Mononuclear cell (primary cell): ENCODE measurements around the gene C1orf105. TPM values are rescaled to one million over a fixed set of nuclear protein-coding genes. Genes with fewer than 3 reads are reported as not detected.
A peak's percentile ranks its signal among the peaks of the same experiment; 100 is the strongest.
"Not testable (repeated sequence)": the region's sequence is repeated elsewhere in the genome, so short reads cannot be mapped to it uniquely, and the experiment has no call there.

ENCODE experiments used
- H3K27me3 ChIP-seq: 2 replicates; pipeline ENCODE4 v1.6.0; 2011; ENCODE audit warnings: low read length, control low read depth; ENCODE audit not compliant: insufficient read depth
- H3K4me1 ChIP-seq: 2 replicates; pipeline ENCODE4 v1.5.1; 2011; ENCODE audit warnings: mild to moderate bottlenecking, low read length, control low read depth; ENCODE audit not compliant: insufficient read depth
- H3K4me3 ChIP-seq: 2 replicates; pipeline ENCODE4 v1.5.1; 2011; ENCODE audit warnings: mild to moderate bottlenecking, low read length, moderate library complexity
- H3K9me3 ChIP-seq: 2 replicates; pipeline ENCODE4 v1.5.1; 2011; ENCODE audit warnings: low read depth, mild to moderate bottlenecking, control low read depth, low read length
- total RNA-seq: library from RNA; depleted of rRNA; stranded (reverse); fragments of >200 nt; gene quantifications from one replicate; pipeline ENCODE4 v1.2.3, GENCODE V29; 2012

Gene C1orf105
- total RNA-seq, 1 donor, result not detected

DNA sequence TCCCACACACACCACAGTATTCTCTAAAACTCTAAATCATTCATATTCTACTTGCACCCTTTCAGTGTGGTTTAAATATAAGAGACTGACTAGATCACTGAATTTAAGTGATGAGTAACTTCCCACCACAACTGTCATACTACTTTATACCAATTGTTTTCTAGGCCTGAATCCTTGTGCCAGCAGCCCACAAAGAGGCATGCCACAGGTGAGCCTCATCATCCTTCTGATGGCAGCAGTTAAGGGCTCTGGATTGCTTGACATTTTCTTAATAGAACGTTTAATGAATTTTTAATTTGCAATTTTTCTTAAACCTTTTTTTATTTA is 9.6 kb downstream of the C1orf105 start:
- no peaks in the 10 kb centered on the region for H3K9me3 ChIP-seq
- no peaks in the 10 kb centered on the region for H3K27me3 ChIP-seq
- peaks cover 21% of the 10 kb centered on the region for H3K4me1 ChIP-seq
- no peak overlapping the region for H3K4me3 ChIP-seq

DNA sequence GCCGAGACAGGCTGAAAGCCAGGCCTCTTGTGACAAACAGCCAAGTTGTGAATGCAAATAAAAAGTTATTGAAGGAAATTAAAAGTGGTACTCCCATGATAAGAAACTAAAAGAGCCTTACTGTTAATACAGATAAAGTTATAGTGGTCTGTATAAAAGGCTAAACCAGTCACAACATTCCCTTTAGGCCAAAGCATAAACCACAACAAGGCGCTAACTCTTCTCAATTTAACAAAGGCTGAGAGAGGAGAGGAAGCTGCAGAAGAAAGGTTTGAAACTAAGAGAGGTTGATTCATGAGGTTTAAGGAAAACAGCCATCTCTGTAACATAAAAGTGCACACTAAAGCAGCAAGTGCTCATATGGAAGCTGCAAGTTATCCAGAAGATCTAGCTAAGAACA is 10.7 kb downstream of the C1orf105 start:
- Histone ChIP-seq H3K4me1 (peaks cover 21% of the 10 kb centered on the region), H3K4me3 (no peak overlapping the region), H3K9me3 (no peaks in the 10 kb centered on the region), H3K27me3 (no peaks in the 10 kb centered on the region)

DNA sequence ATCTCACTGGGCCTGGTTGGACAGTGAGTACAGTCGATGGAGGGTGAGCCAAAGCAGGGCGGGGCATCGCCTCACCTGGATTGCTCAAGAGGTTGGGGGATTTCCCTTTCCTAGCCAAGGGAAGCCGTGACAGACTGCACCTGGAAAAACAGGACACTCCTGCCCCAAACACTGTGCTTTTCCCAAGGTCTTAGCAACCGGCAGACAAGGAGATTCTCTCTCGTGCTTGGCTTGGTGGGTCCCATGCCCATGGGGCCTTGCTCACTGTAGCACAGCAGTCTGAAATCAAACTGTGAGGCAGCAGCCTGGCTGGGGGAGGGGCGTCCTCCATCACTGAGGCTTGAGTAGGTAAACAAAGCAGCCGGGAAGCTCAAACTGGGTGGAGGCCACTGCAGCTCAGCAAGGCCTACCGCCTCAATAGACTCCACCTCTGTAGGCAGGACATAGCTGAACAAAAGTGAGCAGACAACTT is 11.3 kb downstream of the C1orf105 start:
- Histone ChIP-seq H3K4me3 (no peak overlapping the region), H3K4me1 (peaks cover 19% of the 10 kb centered on the region), H3K27me3 (no peaks in the 10 kb centered on the region), H3K9me3 (no peaks in the 10 kb centered on the region)

DNA sequence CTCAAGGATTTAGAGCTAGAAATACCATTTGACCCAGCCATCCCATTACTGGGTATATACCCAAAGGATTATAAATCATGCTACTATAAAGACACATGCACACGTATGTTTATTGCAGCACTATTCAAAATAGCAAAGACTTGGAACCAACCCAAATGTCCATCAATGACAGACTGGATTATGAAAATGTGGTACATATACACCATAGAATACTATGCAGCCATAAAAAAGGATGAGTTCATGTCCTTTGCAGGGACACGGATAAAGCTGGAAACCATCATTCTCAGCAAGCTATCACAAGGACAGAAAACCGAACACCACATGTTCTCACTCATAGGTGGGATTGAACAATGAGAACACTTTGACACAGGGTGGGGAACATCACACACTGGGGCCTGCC is 16.7 kb downstream of the C1orf105 start:
- H3K4me3 ChIP-seq, H3K9me3 ChIP-seq, H3K27me3 ChIP-seq, H3K4me1 ChIP-seq: not testable (repeated sequence)

DNA sequence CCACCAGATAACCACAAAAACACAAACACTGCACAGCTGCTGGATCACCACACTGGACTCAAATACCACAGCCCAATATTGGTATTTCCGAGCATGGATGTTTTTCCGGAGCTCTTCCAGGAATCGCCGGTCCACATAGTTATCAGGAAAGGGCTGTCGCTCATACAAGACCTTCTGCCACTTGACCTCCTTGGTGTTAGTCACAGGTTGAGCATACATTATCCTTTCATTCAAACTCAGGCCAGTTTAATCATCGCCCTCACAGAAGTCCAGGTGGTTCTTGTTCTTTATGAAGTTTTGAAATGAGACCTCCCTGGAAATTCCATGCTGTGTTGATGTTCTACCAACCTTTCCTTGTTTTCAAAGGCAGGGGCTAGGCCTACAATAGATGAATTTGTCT is 21.9 kb downstream of the C1orf105 start:
- H3K9me3 ChIP-seq, result no peaks in the 10 kb centered on the region
- H3K4me3 ChIP-seq, result no peak overlapping the region
- peaks cover 17% of the 10 kb centered on the region for H3K4me1 ChIP-seq
- no peaks in the 10 kb centered on the region for H3K27me3 ChIP-seq

DNA sequence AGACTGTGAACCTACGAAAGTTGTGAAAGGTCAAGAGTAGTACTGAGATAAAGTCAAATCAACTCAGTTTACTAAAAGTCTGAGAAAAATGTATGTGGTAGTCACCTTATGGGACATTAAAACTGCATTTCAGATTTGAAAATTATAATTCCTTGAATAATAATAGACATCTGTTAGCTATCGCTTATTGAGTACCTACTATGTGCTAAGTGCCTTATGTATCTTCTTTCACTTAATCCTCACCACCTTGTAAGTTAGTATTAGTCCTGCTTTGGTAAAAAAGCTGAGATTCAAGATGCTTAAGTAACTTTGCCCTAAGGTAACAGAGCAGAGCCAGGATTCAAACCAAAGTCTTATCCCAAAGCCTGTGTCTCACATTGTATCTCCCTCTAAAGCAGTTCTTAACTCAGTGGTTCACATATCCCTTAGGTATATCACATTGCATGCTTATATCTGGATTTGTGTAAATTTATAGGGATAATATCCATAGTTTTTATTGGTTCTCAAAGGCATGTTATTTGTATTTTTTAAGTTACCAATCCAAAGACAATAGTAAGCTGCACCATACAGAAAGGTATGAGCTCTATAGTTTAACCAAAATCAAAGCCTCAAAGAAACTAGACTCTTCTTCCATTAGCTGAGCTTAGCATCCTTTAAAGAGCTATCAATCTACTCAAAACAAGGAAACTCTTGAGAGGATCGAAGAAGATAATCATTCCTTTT is 22.5 kb downstream of the C1orf105 start:
- Histone ChIP-seq H3K9me3 (no peaks in the 10 kb centered on the region), H3K27me3 (no peaks in the 10 kb centered on the region), H3K4me3 (peak overlapping the region; percentile 68), H3K4me1 (peaks cover 23% of the 10 kb centered on the region)

DNA sequence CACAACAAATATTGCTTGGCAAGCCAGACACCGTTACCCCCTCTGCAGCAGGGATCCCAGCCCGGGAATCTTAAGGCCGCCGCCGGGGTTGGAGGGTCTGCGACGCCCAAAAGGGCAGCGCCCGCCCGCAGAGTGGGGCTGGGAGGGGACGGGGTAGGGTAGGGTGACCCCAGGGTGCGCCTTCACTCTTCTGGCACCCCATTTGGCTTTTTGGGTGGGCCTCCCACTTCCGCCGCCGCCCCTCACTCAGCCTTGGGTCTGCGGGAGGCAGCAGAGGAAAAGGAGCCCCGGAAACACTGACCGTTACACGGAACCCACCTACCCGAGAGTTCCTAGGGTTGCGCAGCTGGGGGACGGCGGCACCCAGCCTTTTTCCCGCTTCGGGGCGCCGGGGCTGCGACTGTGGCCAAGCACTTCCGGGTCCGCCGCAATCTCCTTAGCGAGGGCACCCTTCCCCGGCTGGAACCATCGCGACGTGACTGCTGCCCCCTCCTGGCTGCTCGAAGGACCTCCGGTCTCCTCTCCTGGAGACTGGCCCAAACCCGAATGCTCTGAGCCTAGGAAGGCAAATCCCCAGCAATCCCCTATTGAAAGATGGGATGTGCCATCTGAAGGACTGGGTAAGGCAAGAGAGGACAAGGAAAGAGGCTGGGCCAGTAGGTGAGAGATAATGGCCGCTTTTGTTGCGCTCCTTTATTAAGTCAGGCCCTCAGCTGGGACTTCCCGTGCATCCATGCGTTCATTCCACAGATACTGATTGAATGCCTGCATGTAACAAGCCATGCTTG is 23.4 kb downstream of the C1orf105 start, which contains the start of gene PIGC:
TSS of gene PIGC (minus strand) at position 404 of the 788 bp plus-strand sequence. CDS start 1,447 bp downstream, outside the sequence.
- Histone ChIP-seq H3K4me3 (peak within 1 kb of the TSS; percentile 68), H3K4me1 (peaks cover 28% of the 10 kb centered on the region)

DNA sequence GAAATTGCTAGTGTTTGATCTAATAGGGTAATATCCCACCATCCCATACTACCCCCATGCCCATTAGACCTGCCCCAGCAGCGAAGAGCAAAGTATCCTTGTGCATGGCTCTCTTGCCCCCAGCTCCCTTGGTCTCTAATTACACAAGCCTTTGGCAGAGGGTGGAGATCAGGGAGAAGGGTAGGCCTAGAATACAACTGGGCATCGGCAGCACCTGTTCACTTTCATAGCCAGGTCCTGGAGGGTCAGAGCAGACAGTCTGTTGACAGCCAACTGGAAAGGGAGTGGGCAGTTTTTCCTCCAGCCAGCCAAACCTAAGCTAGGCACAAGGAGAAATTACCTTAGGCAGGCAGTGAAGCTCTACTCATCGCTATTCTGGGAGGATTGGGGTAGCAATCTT is 26.1 kb downstream of the C1orf105 start:
- Histone ChIP-seq H3K4me3 (no peak overlapping the region), H3K27me3 (no peaks in the 10 kb centered on the region), H3K9me3 (no peaks in the 10 kb centered on the region), H3K4me1 (peaks cover 44% of the 10 kb centered on the region)

More for the DNA sequence above, 23.4 kb downstream of the C1orf105 start, which contains the start of gene PIGC:
- H3K9me3 ChIP-seq, result no peaks in the 10 kb centered on the region
- H3K27me3 ChIP-seq, result no peaks in the 10 kb centered on the region

DNA sequence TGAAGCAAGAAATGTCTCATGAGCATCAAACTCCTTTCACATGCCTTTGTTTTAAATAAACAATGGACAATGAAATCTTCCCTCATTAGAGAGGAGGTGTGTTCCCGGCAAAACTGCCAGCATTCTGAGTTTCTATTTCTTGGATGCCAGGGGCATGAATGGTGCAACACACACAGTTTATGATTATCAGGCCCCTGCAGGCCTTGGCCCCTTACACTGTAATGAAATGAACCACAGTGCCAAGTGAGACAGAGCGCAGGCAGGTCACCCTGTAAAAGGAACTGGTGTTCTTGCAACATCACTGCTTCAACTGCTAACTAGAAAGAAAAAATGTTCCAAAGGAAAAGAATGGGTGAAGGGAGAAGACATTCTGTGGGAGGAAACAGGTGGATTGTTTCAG is 27.2 kb downstream of the C1orf105 start:
- H3K27me3 ChIP-seq, result no peaks in the 10 kb centered on the region
- H3K4me3 ChIP-seq, result no peak overlapping the region
- H3K9me3 ChIP-seq, result no peaks in the 10 kb centered on the region
- peaks cover 35% of the 10 kb centered on the region for H3K4me1 ChIP-seq

DNA sequence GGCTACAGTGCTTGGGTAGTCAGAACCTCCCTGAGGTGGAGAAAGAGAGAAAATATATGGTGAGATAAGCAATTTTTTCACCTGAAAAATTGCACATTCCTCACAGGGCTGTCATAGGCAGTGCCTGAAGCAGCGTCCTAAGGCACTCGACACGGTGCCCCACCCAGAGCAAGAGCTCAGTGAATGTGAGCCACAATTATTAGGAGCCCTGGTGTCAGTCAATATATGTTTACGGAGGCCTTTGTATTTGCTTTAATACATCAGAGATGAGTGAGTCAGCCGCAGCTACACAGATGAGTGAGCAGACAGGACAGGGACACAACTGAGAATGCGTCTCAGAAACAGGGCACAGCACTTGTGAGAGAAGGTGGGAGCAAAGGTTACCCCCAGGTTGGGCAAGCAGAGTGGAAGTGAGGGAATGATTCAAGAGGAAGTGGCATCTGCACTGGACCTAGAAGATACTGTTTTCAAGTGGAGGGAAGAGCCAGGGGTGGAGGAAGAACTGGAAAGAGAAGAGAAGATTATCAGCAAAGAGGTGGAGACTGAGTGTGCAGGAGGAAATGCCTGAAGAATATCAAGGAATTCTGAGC is 28.6 kb downstream of the C1orf105 start:
- no peaks in the 10 kb centered on the region for H3K27me3 ChIP-seq
- H3K4me1 ChIP-seq, result peaks cover 34% of the 10 kb centered on the region
- no peaks in the 10 kb centered on the region for H3K9me3 ChIP-seq
- no peak overlapping the region for H3K4me3 ChIP-seq

DNA sequence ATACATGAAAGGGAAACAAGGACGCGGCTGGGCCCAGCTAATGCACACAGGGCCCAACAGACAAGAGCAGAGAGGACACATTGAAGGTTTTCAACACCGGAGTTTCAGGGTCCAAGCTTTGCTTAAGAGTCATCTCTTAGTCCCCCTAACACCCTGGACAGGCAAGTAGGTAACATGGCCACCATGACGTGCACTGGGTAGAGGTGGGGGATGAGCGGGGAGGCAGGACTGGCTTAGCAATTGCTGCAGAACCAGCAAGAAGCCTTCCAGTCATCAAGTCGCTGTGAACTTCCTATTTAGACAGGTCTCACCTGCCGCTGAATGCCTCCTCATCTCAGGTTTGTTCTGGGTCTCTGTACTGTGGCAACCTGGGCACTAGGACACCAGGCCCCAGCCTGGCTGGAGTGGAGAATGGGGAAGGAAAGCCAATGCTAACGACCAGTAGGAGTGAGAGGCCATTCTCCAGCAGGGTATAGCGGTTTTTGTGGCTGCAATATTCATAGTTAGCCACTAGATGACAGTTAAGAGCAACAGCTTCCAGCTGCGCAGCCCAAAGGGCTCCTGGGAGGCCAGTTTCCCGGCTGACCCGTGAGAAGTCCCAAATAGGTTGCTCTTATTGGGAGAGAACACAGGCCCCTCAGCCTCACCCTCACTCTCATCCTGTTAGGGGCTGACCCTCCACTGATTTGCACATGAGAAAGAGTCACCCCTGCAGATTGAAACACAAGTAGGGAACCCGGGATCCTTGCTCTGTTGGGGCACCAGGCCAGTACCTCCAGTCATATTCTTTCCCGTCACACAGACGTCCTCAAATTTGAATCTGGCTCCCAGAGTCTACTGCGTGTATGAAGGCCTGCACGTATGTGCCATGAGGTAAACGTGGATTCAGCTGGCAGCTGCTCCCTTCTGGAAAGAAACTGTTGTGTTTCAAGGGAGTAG is 29.4 kb downstream of the C1orf105 start:
- Histone ChIP-seq H3K27me3 (no peaks in the 10 kb centered on the region), H3K4me3 (no peak overlapping the region), H3K9me3 (no peaks in the 10 kb centered on the region), H3K4me1 (peaks cover 31% of the 10 kb centered on the region)

DNA sequence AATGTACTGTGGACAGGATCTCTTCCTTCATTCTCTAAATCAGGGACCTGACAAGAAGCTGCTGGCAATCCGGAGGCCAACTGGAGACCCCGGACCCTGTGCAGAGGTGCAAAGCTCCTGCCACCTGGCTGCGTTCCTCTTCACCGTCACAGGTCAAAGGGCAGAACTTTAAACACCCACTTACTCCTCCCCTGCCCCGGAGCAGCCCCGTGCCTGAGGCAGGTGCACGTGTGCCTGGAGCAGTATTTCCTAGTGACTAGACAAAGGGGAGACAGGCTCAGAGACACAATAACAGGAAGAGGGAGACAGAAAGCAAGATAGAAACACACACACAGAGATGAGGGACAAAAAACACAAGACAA is 30.0 kb downstream of the C1orf105 start:
- peaks cover 31% of the 10 kb centered on the region for H3K4me1 ChIP-seq
- H3K4me3 ChIP-seq, result no peak overlapping the region
- no peaks in the 10 kb centered on the region for H3K27me3 ChIP-seq
- no peaks in the 10 kb centered on the region for H3K9me3 ChIP-seq

DNA sequence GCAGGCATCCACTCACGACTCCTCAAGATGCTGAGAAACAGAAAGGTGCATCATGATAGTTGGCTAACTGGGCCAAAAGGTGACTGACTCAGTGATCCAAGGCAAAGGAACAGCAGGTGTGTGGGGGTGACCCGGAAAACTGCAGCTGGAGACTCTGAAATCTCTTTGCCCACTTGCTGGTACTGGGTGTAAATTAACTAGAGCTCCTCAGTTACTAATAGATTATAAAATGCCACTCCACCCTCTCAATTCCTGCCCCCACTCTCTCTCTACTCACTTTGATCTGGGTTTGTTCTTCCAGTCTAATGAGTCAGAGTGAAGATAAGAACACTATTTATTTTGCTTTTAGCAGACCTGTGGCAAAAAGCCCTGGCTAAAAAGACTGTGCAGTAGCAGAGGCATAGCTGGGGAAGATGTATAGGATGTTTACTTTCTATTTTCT is 30.5 kb downstream of the C1orf105 start:
- Histone ChIP-seq H3K9me3 (no peaks in the 10 kb centered on the region), H3K4me3 (no peak overlapping the region), H3K27me3 (no peaks in the 10 kb centered on the region)

DNA sequence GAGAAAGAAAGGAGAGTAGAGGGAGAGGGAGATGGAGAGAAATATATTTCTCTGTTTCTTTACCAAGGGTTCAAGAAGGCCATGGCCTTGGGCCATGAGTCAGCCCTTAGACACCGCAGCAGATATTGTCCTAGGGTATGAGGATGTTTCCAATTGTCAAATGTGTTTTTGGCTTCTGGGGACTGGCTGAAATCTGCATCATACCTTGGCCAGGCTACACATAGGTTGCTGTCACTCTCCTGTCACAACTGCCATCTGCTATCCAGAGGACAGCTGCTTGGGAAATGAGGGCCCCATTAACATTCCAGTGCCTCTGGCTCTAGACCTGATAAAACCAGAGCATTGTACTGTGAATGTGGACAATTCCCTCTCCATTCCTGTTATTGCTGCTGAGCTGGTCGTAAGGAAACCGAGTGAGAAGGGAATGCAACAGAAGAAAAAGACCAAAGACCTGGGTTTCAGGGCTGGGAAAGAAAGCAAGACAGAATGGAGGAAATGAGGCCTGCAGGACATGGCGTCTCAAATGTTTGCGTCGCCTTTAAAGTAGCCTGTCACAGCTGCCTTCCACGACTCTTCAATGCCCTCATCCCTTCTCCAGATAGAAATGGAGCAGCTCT is 32.2 kb downstream of the C1orf105 start:
- H3K4me3 ChIP-seq, result no peak overlapping the region
- peaks cover 25% of the 10 kb centered on the region for H3K4me1 ChIP-seq
- H3K27me3 ChIP-seq, result no peaks in the 10 kb centered on the region
- H3K9me3 ChIP-seq, result no peaks in the 10 kb centered on the region

More for the DNA sequence above, 30.5 kb downstream of the C1orf105 start:
- H3K4me1 ChIP-seq, result peaks cover 31% of the 10 kb centered on the region
